ENCODE measurements around the gene NAPEPLD.
"Not testable (repeated sequence)": the region's sequence is repeated elsewhere in the genome, so short reads cannot be mapped to it uniquely, and the experiment has no call there.

The NAPEPLD gene

DNA sequence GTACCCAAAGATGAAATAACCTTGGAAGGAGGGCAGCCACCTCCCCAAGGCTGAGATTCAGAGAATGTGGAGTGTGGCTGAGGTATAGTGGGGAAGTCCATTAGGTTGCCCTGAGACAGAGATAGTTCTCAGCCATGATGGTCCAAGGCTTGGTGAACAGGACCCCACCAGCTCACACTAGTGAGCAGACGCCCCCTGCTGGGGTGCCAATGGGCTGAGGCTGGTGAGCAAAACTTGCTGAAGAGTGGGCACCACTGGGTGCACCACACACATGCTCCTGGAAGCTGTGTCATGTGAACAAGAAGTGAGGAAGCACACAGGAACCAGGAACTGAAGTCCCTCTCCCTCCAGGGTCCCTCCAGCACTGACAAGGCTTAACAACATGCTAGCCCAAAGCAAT lies 83.2 kb downstream of the NAPEPLD start:
- DNase-seq (ENCODE audit: low spot score) = no peak

- DNase-seq (ENCODE audit: low spot score) = no peak
Observed at GRCh38 chr7:103063895-103064294, 85.0 kb downstream of the NAPEPLD start.

GRCh38 chr7:103059471-103059870 lies 89.4 kb downstream of the NAPEPLD start:
- DNase-seq (ENCODE audit: low spot score) = no peak

DNA sequence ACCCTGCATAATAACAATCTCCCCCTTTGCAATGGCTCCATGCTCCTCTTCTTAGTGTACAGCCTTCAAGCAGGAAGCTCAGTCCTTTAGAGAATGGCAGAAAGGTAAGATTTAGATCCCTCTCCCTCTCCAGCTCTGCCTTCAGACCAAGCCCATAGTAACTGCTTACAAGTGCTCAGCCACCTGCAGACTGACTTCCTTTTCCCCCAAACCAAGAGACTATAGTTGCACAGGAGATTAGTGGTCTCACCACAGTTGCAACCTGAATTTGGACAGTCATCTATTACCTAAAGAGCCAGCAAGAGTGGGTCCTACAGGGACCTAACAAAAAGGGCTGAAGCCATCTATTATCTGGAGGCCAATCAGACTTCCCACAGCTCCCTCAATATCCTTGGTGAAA lies 90.8 kb downstream of the NAPEPLD start:
- DNase-seq (ENCODE audit: low spot score) = no peak

DNA sequence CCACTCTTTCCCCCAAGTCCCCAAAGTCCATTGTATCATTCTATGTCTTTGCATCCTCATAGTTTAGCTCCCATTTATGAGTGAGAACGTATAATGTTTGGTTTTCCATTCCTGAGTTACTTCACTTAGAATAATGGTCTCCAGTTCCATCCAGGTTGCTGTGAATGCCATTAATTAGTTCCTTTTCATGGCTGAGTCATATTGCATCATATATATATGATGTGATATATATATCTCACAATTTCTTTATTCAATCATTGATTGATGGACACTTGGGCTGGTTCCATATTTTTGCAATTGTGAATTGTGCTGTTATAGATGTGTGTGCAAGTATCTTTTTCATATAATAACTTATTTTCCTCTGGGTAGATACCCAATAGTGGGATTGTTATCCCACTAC lies 92.9 kb downstream of the NAPEPLD start:
- not testable (repeated sequence) for DNase-seq (ENCODE audit: low spot score)

DNA sequence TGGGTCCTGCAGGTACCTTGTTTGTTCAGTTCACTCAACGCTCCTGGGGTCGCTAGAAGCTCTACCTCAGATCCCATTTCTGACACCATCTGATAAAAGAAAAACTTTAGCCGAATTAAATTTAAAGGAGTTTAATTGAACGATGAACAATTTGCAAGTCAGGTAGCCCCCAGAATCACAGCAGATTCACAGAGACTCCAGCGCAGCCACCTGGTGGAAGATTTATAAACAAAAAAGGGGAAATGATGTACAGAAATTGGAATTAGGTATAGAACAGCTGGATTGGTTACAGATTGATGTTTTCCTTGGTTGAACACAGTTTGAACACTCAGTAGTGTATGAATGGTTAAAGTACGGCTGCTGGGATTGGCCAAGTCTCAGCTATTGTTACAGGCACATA lies 97.4 kb downstream of the NAPEPLD start:
- no peak for DNase-seq (ENCODE audit: low spot score)
